GM23248 (cell line): ENCODE results near the gene ASPRV1. TPM values are rescaled to one million over a fixed set of nuclear protein-coding genes. Genes with fewer than 3 reads are reported as not detected.

Experiments used
- DNase-seq: peaks from one replicate; pipeline ENCODE4 v3.0.0-alpha.2; 2015
- H2AFZ ChIP-seq: fragments of 200-600 bp; sonication (generic); 2 replicates; pipeline ENCODE4 v1.6.1; 2016; ENCODE audit warnings: antibody characterized with exemption
- H3F3A ChIP-seq: fragments of 200-600 bp; sonication (generic); 2 replicates; pipeline ENCODE4 v1.6.1; 2016; ENCODE audit warnings: mild to moderate bottlenecking, antibody characterized with exemption, mixed run types; ENCODE audit not compliant: insufficient read depth
- H3K27ac ChIP-seq: fragments of 200-600 bp; sonication (generic); 2 replicates; pipeline ENCODE4 v1.5.1; 2016; ENCODE audit warnings: mild to moderate bottlenecking
- H3K27me3 ChIP-seq: fragments of 200-600 bp; sonication (generic); replicated peaks from 2 replicates; pipeline ENCODE4 v1.6.1; 2016; ENCODE audit warnings: mild to moderate bottlenecking; ENCODE audit not compliant: insufficient read depth
- H3K36me3 ChIP-seq: fragments of 200-600 bp; sonication (generic); 2 replicates; pipeline ENCODE4 v1.6.1; 2016; ENCODE audit warnings: low read depth, mild to moderate bottlenecking
- H3K4me1 ChIP-seq: fragments of 200-600 bp; sonication (generic); 2 replicates; pipeline ENCODE4 v1.6.1; 2016; ENCODE audit warnings: mild to moderate bottlenecking; ENCODE audit not compliant: insufficient read depth
- H3K4me2 ChIP-seq: fragments of 200-600 bp; sonication (generic); one replicate; pipeline ENCODE4 v1.6.1; 2016; ENCODE audit warnings: mild to moderate bottlenecking; ENCODE audit not compliant: unreplicated experiment
- H3K4me3 ChIP-seq: fragments of 200-600 bp; sonication (generic); 2 replicates; pipeline ENCODE4 v1.5.1; 2016; ENCODE audit warnings: mild to moderate bottlenecking
- H3K79me2 ChIP-seq: fragments of 200-600 bp; sonication (generic); 2 replicates; pipeline ENCODE4 v1.6.1; 2016; ENCODE audit warnings: mild to moderate bottlenecking; ENCODE audit not compliant: insufficient read depth
- H3K9ac ChIP-seq: fragments of 200-600 bp; sonication (generic); 2 replicates; pipeline ENCODE4 v1.6.1; 2016; ENCODE audit warnings: mild to moderate bottlenecking
- H3K9me2 ChIP-seq: fragments of 200-600 bp; sonication (generic); 2 replicates; pipeline ENCODE4 v1.6.1; 2016; ENCODE audit warnings: mixed run types, mild to moderate bottlenecking, moderate library complexity; ENCODE audit not compliant: insufficient read depth
- H3K9me3 ChIP-seq: fragments of 200-600 bp; sonication (generic); one replicate; pipeline ENCODE4 v1.6.1; 2017; ENCODE audit warnings: low read depth
- H4K20me1 ChIP-seq: fragments of 200-600 bp; sonication (generic); 2 replicates; pipeline ENCODE4 v1.6.0; 2016; ENCODE audit not compliant: insufficient read depth
- EZH2 ChIP-seq: fragments of 200-600 bp; sonication (generic); IDR thresholded peaks from 2 replicates; pipeline ENCODE4 v1.6.1; 2018; ENCODE audit warnings: antibody characterized with exemption, mild to moderate bottlenecking; ENCODE audit not compliant: insufficient read depth, poor library complexity, severe bottlenecking
- EZH2phosphoT487 ChIP-seq: fragments of 200-600 bp; sonication (generic); IDR thresholded peaks from 2 replicates; pipeline ENCODE4 v1.6.1; 2018; ENCODE audit warnings: antibody characterized with exemption, moderate library complexity, mild to moderate bottlenecking, low read depth; ENCODE audit not compliant: insufficient read depth
- WGBS, 2 experiments: methylation state at CpG; one replicate each; pipeline ENCODE4 v1.1.6; 2015 to 2017; ENCODE audit warnings: low lambda C conversion rate in 2 of 2, low coverage in 1 of 2; ENCODE audit errors: missing lambda C conversion rate in 2 of 2; 5-methylcytosine and 5-hydroxymethylcytosine counted together
- in situ Hi-C: fragments of 300-500 bp; cut with MboI; formaldehyde crosslinking; loops from 2 replicates; pipeline ENCODE4 v1.15.0; 2020
- polyA plus RNA-seq: library from polyadenylated mRNA; unstranded; fragments of >200 nt; fragmentation: Nextera tagmentation; extraction: Ambion mirVana; gene quantifications from 2 replicates; pipeline ENCODE4 v1.2.1, GENCODE V29; 2016
- total RNA-seq: library from RNA; depleted of rRNA; stranded (reverse); fragments of >200 nt; shearing (Covaris generic); gene quantifications from 2 replicates; pipeline ENCODE4 v1.2.3, GENCODE V29; 2014

The ASPRV1 gene
- total and polyA plus RNA-seq, 2 experiments from 2014 or later, result 0.24 to 0.86 TPM

DNA sequence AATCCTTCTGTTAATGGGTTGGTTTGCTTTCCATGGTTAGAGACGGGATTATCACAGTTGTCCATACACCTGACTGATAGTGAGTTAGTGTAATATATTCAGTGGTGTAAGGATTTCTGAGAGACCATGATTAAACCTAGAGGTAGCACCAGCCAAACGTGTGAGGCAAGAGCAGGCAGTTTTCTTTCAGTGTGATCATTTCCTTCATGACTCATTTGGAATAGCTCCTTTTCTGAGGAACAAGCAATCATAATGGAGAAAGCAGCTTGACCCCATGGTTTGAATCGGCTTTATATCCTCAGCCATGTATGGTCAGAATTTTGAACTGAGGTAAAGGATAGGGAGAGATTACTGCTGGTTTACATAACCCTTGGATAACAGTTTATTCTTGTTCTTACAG lies 43.6 kb downstream of the ASPRV1 start:
- Histone ChIP-seq H3K9me3 (no peaks in the 10 kb centered on the region), H3F3A (peaks cover 22% of the 10 kb centered on the region), H3K9me2 (no peaks in the 10 kb centered on the region), H4K20me1 (no peaks in the 10 kb centered on the region), H3K27me3 (no peaks in the 10 kb centered on the region), H3K36me3 (peaks cover 14% of the 10 kb centered on the region), H3K4me1 (peaks cover 28% of the 10 kb centered on the region), H3K4me2 (peak overlapping the region; percentile 86), H3K79me2 (peaks cover 42% of the 10 kb centered on the region), H3K4me3 (peak overlapping the region; percentile 49), H3K27ac (peak overlapping the region; percentile 87), H3K9ac (peak overlapping the region; percentile 70), H2AFZ (peak overlapping the region; percentile 77)
- peak; percentile 93 for DNase-seq
- in situ Hi-C loops, result loop anchor here (5.0 to 25.0 kb wide), 3 partner anchors 149 to 344 kb away; partner anchors contain the start of gene PCYOX1
- WGBS, 2 experiments, result 11 to 13% methylated on average over 3 of the region's 3 CpGs
- TF ChIP-seq EZH2, result no peak
- TF ChIP-seq EZH2phosphoT487, result no peak

GRCh38 chr2:69916106-69916505 lies 45.3 kb downstream of the ASPRV1 start:
- H3K4me1 ChIP-seq, result peaks cover 28% of the 10 kb centered on the region
- no peak for DNase-seq
- peak overlapping the region; percentile 91 for H3K9ac ChIP-seq
- H3K79me2 ChIP-seq, result peaks cover 42% of the 10 kb centered on the region
- H3K9me3 ChIP-seq, result no peaks in the 10 kb centered on the region
- H3K27me3 ChIP-seq, result no peaks in the 10 kb centered on the region
- peak overlapping the region; percentile 83 for H3K4me3 ChIP-seq
- no peaks in the 10 kb centered on the region for H3K9me2 ChIP-seq
- peaks cover 5% of the 10 kb centered on the region; the same call in 1 of the 2 replicates for H3K36me3 ChIP-seq
- WGBS, 2 experiments, result 12 to 15% methylated on average over 2 of the region's 2 CpGs
- TF ChIP-seq EZH2 (no peak), EZH2phosphoT487 (no peak)
- H3K27ac ChIP-seq, result 0 out of 2 replicates have a peak overlapping the region, but pooled peaks have one; percentile 7
- peaks cover 35% of the 10 kb centered on the region for H3F3A ChIP-seq
- H2AFZ ChIP-seq, result peak overlapping the region; percentile 64; the same call in 1 of the 2 replicates
- H4K20me1 ChIP-seq, result no peaks in the 10 kb centered on the region
- in situ Hi-C loops, result loop anchor here (5.0 to 25.0 kb wide), 3 partner anchors 151 to 346 kb away; partner anchors contain the start of gene PCYOX1
- peak overlapping the region; percentile 99 for H3K4me2 ChIP-seq

- DNase-seq, result peak; percentile 50
- peaks cover 44% of the 10 kb centered on the region for H3F3A ChIP-seq
- no peaks in the 10 kb centered on the region for H3K9me2 ChIP-seq
- 0 to 2% methylated on average over 54 to 65 of the region's 81 CpGs for WGBS, 2 experiments
- H2AFZ ChIP-seq, result peak within 1 kb of the TSS; percentile 77
- H3K4me1 ChIP-seq, result peaks cover 28% of the 10 kb centered on the region
- no peaks in the 10 kb centered on the region for H3K9me3 ChIP-seq
- no peaks in the 10 kb centered on the region for H4K20me1 ChIP-seq
- H3K9ac ChIP-seq, result peak within 1 kb of the TSS; percentile 93
- TF ChIP-seq EZH2phosphoT487 (no peak), EZH2 (no peak)
- no peaks in the 10 kb centered on the region for H3K27me3 ChIP-seq
- peak within 1 kb of the TSS; percentile 85 for H3K4me3 ChIP-seq
- H3K4me2 ChIP-seq, result peak within 1 kb of the TSS; percentile 99
- H3K36me3 ChIP-seq, result 0 out of 2 replicates have a peak, but pooled peaks cover 4% of the 10 kb centered on the region
- H3K79me2 ChIP-seq, result peaks cover 42% of the 10 kb centered on the region
- in situ Hi-C loops, result loop anchor here (5.0 to 25.0 kb wide), 3 partner anchors 152 to 347 kb away; partner anchors contain the start of gene PCYOX1
- H3K27ac ChIP-seq, result peak within 1 kb of the TSS; percentile 95
These were observed 46.2 kb downstream of the ASPRV1 start, which contains the start of gene MXD1 for GRCh38 chr2:69914950-69915945. MXD1 (plus strand) TSS chr2:69915109; CDS start chr2:69915331, 222 bp downstream.
